A549 treated with AZD9567 at 1 μM for 4 hours (cell line): Measurements from ENCODE around the gene KIF2A. TPM values are rescaled to one million over a fixed set of nuclear protein-coding genes. Genes with fewer than 3 reads are reported as not detected.

ENCODE experiments used
- total RNA-seq: library from RNA; stranded (reverse); fragments of 200-300 nt; extraction: Qiagen RNA extraction; gene quantifications from 5 replicates; pipeline ENCODE4 v1.2.3, GENCODE V29; 2022; ENCODE audit not compliant: insufficient read depth

The KIF2A gene
- 29.2 to 52.7 TPM (median 37.6 TPM) in 5 replicates for total RNA-seq

GRCh38 chr5:62305715-62306322, at the start of gene KIF2A:
KIF2A (plus strand) TSS chr5:62306206; CDS start chr5:62306473, 267 bp downstream.

GRCh38 chr5:62403411-62404250, 97.6 kb downstream of the KIF2A start, which contains the start of gene DIMT1:
DIMT1 (minus strand) TSS chr5:62403905; CDS start chr5:62403772, 133 bp downstream.

GRCh38 chr5:62412549-62413329, 106.7 kb downstream of the KIF2A start, which contains the start of gene IPO11:
IPO11 (plus strand) TSS chr5:62412763; CDS start chr5:62437280, 24,517 bp downstream.

Other genes starting within 250 kb of the KIF2A start
- 39.6 to 45.4 TPM (median 43.4 TPM) in 5 replicates for gene DIMT1, start 97.7 kb downstream of the KIF2A start, total RNA-seq
- gene IPO11, start 106.6 kb downstream of the KIF2A start, total RNA-seq, result 14.5 to 17.8 TPM (median 16.4 TPM) in 5 replicates